Lung (tissue), 12 donors: ENCODE data around the gene NRG4. TPM values are rescaled to one million over a fixed set of nuclear protein-coding genes. Genes with fewer than 3 reads are reported as not detected.

Experiments used
- ATAC-seq: fragments of 200-7000 bp; cut with Tn5 transposase; one replicate; pipeline ENCODE4 v1.9.1; 2020; ENCODE audit warnings: moderate number of reproducible peaks; ENCODE audit not compliant: insufficient read depth, low FRiP score
- DNase-seq, 3 donors: peaks; one replicate each; pipeline ENCODE4 v3.0.0-alpha.2; 2013 to 2017
- H3K27ac ChIP-seq, 2 donors: one replicate each; pipeline ENCODE4 v1.5.1; 2013; ENCODE audit warnings: mild to moderate bottlenecking in 2 of 2, moderate library complexity in 2 of 2, control low read depth in 1 of 2, inconsistent platforms in 1 of 2, low read depth in 1 of 2, low read length in 1 of 2
- H3K27me3 ChIP-seq, 3 donors: one replicate each; pipeline ENCODE4 v1.5.1; 2013; ENCODE audit warnings: low read length in 2 of 3; ENCODE audit not compliant: control insufficient read depth in 3 of 3, insufficient read depth in 3 of 3
- H3K36me3 ChIP-seq, 4 donors: one replicate each; pipeline ENCODE4 v1.5.1; 2013; ENCODE audit warnings: low read length in 4 of 4, mild to moderate bottlenecking in 1 of 4, moderate library complexity in 1 of 4; ENCODE audit not compliant: control insufficient read depth in 4 of 4, insufficient read depth in 4 of 4
- H3K4me1 ChIP-seq, 5 donors: one replicate each; pipeline ENCODE4 v1.5.1; 2013; ENCODE audit warnings: low read length in 5 of 5, mild to moderate bottlenecking in 2 of 5, moderate library complexity in 1 of 5; ENCODE audit not compliant: control insufficient read depth in 5 of 5, insufficient read depth in 5 of 5
- H3K4me3 ChIP-seq: one replicate; pipeline ENCODE4 v1.5.1; 2013; ENCODE audit warnings: mild to moderate bottlenecking, control low read depth, moderate library complexity
- H3K9ac ChIP-seq, 2 donors: one replicate each; pipeline ENCODE4 v1.5.1; 2013; ENCODE audit warnings: low read length in 2 of 2, control low read depth in 1 of 2; ENCODE audit not compliant: insufficient read depth in 1 of 2
- H3K9me3 ChIP-seq, 4 donors: one replicate each; pipeline ENCODE4 v1.5.1; 2013; ENCODE audit warnings: low read length in 3 of 4, mild to moderate bottlenecking in 1 of 4, moderate library complexity in 1 of 4; ENCODE audit not compliant: control insufficient read depth in 4 of 4, insufficient read depth in 3 of 4
- WGBS, 2 donors: extraction: QIAGEN DNeasy Blood & Tissue Kit; methylation state at CpG; one replicate each; pipeline ENCODE4 v1.1.7; 2013; 5-methylcytosine and 5-hydroxymethylcytosine counted together
- polyA plus RNA-seq, 2 donors: library from polyadenylated mRNA; stranded (reverse); fragments of 200-250 nt; gene quantifications; one replicate each; pipeline ENCODE4 v1.2.1, GENCODE V29; 2013
- total RNA-seq, 2 donors: library from RNA; depleted of rRNA in 1 of 2; stranded (reverse); fragments of >200 nt in 1 of 2; gene quantifications; one replicate each; pipeline ENCODE4 v1.2.1, GENCODE V29; 2014 to 2021
- TF ChIP-seq, protein P1 (sequence below): IDR thresholded peaks from 2 replicates; pipeline ENCODE4 v1.5.1; 2012; ENCODE audit warnings: mild to moderate bottlenecking; ENCODE audit errors: control extremely low read depth, extremely low read depth
- donor health status: control.
- donor health status: control.
- donor health status: Bipolar disorder and iron deficiency.
- donor health status: healthy.
- donor health status: DM: yes; HTN: yes; CAD: no.

Gene NRG4
- total and polyA plus RNA-seq, 4 donors = 0.65 to 4.8 (median 2.7) TPM

- H3K9ac ChIP-seq = no peak within 1 kb of the TSS
- H3K4me1 ChIP-seq = peaks cover 0 to 9% (median 4%) of the 10 kb centered on the region in 5 donors
- no peaks in the 10 kb centered on the region for H3K9me3 ChIP-seq
- H3K27ac ChIP-seq = no peak within 1 kb of the TSS
- H3K4me3 ChIP-seq = peak within 1 kb of the TSS; percentile 46
- TF ChIP-seq, protein P1, sequence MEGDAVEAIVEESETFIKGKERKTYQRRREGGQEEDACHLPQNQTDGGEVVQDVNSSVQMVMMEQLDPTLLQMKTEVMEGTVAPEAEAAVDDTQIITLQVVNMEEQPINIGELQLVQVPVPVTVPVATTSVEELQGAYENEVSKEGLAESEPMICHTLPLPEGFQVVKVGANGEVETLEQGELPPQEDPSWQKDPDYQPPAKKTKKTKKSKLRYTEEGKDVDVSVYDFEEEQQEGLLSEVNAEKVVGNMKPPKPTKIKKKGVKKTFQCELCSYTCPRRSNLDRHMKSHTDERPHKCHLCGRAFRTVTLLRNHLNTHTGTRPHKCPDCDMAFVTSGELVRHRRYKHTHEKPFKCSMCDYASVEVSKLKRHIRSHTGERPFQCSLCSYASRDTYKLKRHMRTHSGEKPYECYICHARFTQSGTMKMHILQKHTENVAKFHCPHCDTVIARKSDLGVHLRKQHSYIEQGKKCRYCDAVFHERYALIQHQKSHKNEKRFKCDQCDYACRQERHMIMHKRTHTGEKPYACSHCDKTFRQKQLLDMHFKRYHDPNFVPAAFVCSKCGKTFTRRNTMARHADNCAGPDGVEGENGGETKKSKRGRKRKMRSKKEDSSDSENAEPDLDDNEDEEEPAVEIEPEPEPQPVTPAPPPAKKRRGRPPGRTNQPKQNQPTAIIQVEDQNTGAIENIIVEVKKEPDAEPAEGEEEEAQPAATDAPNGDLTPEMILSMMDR = no peak
- H3K36me3 ChIP-seq = no peaks in the 10 kb centered on the region
- ATAC-seq (peak; percentile 58), DNase-seq (peak; percentile 58 to 76 (median 58))
- 1% methylated on average over 77 to 107 of the region's 107 CpGs for WGBS, 2 donors
- peaks cover 0 to 40% (median 34%) of the 10 kb centered on the region in 3 donors for H3K27me3 ChIP-seq
These were observed 47.3 kb upstream of the NRG4 start, which contains the start of gene TMEM266 for GRCh38 chr15:76059320-76060117. TMEM266 (plus strand) TSS chr15:76059985; CDS start chr15:76134264, 74,279 bp downstream.

DNA sequence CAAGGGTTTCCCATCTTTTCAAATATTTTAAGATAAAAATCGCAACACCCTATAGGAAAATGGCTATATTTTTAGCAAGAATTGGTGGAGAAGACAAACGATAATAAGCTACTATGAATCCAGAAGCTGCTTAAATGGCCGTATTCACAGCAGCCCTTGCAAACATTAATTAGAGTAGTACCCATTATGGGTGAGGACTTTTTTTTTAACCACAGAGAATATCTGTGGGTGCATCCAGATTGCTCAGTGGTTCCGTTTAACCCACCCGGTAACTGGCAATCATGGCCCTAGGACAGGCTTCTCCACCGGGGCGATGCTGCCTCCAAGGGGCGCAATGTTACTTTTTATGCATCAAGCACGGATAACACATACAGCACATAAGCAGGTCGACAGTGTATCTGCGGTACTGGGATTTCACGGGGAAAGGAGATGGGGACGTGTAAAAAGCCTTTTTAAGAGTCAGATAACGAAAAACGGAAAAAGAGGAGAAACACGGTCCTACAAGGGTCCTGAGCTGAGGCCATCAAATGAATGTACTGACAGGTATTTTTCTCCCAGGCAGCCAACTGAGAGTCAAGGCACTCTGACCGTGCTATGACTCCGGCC lies 46.6 kb upstream of the NRG4 start:
- peaks cover 0 to 40% (median 34%) of the 10 kb centered on the region in 3 donors for H3K27me3 ChIP-seq
- ATAC-seq = no peak
- TF ChIP-seq, protein P1 = no peak
- H3K36me3 ChIP-seq = no peaks in the 10 kb centered on the region
- H3K4me1 ChIP-seq = peaks cover 0 to 9% (median 4%) of the 10 kb centered on the region in 5 donors
- no peak overlapping the region for H3K27ac ChIP-seq
- no peak overlapping the region for H3K9ac ChIP-seq
- peak; percentile 17 to 36 (median 22) for DNase-seq
- WGBS, 2 donors = 10 to 12% methylated on average over 18 of the region's 18 CpGs
- H3K9me3 ChIP-seq = no peaks in the 10 kb centered on the region
- peak overlapping the region; percentile 46 for H3K4me3 ChIP-seq

GRCh38 chr15:76057332-76058000 lies 45.2 kb upstream of the NRG4 start:
- TF ChIP-seq, protein P1 = peak; percentile 50
- H3K4me1 ChIP-seq = peaks cover 0 to 9% (median 4%) of the 10 kb centered on the region in 5 donors
- peaks cover 0 to 31% (median 31%) of the 10 kb centered on the region in 3 donors for H3K27me3 ChIP-seq
- H3K9ac ChIP-seq = no peak overlapping the region
- ATAC-seq = no peak
- no peaks in the 10 kb centered on the region for H3K9me3 ChIP-seq
- WGBS, 2 donors = 2 to 3% methylated on average over 7 of the region's 7 CpGs
- H3K27ac ChIP-seq = no peak overlapping the region
- H3K4me3 ChIP-seq = no peak overlapping the region
- no peaks in the 10 kb centered on the region for H3K36me3 ChIP-seq
- DNase-seq = peak; percentile 24 to 72 (median 63)
